ENCODE data around the gene CYB5R2.

GRCh38 chr11:7703740-7704139 lies 30.4 kb upstream of the CYB5R2 start:
- TF ChIP-seq CTCF (IDR thresholded peaks at IDR 0.05 in 8 of 11, conservative IDR thresholded peaks at IDR 0.05 in 3 of 11) (no peak), POLR2A (IDR thresholded peaks at IDR 0.05) (no peak), POLR2AphosphoS5 (IDR thresholded peaks at IDR 0.05) (no peak)
